EL (cell line): ENCODE measurements around the gene NEK6.
A peak's percentile ranks its signal among the peaks of the same experiment; 100 is the strongest.

ENCODE experiments used
- DNase-seq: peaks from one replicate; pipeline ENCODE4 v3.0.0-alpha.2; 2016

The NEK6 gene

DNA sequence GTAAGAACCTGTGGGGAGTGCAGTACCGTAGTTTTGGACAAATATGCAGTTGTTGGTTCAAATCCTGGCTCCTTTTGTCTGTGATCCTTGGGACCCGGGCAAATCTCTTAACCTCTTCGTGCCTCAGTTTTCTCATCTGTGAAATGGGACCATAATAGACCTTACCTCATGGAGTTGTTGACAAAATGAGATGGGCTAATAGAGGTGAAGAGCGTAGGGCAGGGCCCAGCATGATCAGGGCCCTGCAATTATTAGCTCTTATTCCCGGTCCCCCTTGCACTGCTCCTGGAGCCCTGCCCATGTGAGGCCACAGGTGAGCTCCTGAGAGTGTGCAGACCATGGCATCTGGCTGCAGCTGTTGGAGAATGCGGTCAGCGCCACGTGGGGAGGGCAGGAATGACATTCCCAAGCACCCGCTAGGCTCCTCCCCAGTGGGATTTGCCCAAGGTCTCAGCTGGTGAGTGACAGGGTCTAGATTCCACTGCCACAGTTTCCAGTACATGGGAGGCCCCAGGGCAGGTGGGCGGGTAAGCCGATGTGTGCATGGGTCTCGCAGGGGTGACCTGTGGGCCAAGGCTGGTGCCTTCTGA is 41.0 kb downstream of the NEK6 start:
- no peak for DNase-seq

DNA sequence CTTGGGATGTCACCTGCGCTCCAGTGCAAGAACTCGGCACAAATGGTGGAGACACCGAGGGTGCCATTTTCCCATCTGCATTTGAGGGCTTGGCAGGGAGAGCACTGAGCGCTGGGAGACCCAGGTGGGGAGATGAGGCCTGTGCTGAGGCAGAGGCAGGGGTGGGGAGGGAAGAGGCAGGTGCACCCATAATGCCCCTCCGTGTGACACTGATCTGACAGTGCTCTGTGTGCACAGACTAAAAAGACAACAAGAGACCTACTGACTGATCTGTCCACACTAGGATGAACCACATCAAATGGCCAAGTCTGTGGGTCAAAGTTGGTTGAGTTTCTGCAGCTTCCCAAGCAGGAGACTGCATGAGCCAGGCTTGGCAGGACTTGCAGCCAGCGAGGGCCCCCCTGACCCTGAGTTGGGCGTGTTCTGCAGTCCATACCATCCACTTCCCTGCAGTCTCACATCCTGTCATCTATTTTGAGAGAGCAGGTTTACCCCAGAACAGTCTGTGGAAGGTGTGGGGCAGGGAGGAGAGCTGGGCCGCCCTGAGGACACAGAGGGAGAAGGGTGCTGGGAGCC is 41.9 kb downstream of the NEK6 start:
- DNase-seq, result no peak

GRCh38 chr9:124300312-124300711 is 42.6 kb downstream of the NEK6 start:
- no peak for DNase-seq

DNA sequence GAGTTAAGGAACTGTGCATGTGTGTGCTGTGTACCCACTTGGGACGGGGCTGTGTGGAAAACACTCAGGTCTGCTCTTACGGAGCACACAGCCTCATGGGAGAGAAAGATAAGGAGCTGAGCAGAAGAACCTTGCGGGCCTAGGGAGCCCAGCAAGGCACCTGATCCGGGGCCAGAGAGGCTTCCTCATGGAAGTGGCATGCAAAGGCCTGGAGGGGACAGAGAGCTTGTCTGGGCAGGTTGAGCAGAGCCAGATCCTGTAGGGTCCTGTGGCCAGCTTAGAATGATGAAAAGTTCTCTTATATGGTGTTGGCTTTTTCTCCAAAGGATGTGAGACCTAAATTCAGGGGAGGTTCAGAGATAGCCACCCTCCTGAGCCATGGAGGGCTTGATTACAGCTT is 45.2 kb downstream of the NEK6 start:
- no peak for DNase-seq

- no peak for DNase-seq
These were observed 46.0 kb downstream of the NEK6 start for GRCh38 chr9:124303762-124304161.

GRCh38 chr9:124304285-124304684 is 46.5 kb downstream of the NEK6 start:
- no peak for DNase-seq

- peak; percentile 89 for DNase-seq
These were observed 48.5 kb downstream of the NEK6 start for GRCh38 chr9:124306098-124306735.

- no peak for DNase-seq
These were observed 49.8 kb downstream of the NEK6 start for GRCh38 chr9:124307379-124308030.

GRCh38 chr9:124308606-124309491 is 51.1 kb downstream of the NEK6 start:
- no peak for DNase-seq

- peak; percentile 99 for DNase-seq
These were observed 51.9 kb downstream of the NEK6 start for GRCh38 chr9:124309667-124310084.

DNA sequence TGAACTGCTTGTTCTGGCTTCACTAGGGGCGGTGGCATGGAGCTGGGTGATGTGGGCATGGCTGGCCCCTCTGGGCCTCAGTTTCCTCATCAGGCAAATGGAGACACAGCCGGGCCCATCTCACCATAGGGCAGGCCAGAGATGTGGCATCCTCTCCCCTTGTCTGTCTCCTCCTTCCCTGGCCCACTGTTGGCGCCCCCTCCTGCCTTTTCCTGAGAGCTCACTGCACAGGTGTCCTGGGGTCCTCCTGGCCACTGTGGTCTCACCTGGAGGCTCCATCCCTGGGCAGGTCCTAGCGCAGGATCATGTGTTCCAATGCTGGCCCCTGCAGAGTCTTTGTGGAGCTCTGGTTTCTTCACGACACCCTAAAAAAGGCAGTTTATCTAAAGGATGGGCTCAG is 53.5 kb downstream of the NEK6 start:
- no peak for DNase-seq

DNA sequence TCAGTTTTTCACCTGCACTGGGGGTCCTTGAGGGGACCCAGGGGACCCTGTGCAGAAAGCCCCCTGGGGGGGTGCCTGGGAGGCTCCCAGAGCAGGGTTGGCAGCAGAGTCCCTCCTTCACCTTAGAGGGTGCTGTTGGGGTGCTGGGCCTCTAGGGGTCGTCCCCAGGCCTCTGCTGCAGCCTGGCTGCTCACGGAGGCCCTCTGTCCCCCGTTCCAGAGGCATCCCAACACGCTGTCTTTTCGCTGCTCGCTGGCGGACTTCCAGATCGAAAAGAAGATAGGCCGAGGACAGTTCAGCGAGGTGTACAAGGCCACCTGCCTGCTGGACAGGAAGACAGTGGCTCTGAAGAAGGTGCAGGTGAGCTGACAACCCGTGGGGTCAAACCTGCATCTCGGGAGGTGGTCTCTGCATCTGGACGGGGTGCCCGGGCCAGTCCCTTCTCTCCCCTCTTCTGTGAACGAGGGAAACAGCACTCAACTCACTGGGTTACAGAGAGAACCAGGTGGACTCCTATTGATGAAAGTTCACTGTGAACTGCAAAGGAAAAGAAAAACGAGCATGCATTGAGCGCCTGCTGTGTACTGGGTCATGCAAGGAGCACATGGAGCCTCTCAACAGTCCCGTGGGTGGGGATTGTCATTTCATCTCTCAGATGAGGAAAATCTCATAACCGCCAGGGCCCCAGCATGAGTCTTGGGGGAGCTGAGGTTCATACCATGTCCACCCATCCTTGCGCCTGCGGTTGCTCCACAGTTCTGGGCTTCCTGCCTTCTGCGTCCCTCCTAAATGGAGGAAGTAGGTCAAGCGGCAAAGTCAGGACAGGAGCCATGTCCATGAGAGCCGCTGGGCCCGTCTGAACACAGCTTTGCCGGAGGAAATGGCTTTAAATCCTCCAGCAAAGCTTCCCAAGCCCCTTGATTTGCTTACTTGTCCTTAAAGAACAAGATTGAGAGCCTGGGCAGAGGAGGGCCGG is 54.8 kb downstream of the NEK6 start:
- no peak for DNase-seq

DNA sequence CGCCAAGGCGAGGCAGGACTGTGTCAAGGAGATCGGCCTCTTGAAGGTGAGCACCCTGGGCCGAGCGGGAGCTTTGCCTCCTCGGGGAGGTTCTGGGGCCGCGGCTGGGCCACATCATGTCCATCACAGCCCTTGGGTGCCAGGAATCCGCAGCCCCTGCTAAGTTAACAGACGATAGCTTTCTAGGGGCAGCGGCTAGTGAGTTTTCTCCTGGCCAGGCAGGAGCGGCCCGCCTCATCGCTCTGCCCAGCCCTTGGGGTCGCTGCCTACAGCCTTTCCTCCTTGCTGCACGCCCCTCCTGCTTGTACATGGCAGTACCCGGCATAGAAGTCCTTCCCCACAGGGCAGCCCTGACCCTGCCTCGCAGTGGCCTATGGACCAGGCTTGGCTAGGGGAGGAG is 56.2 kb downstream of the NEK6 start:
- DNase-seq, result no peak

- DNase-seq, result no peak
These were observed 58.1 kb downstream of the NEK6 start for GRCh38 chr9:124315882-124316281.

DNA sequence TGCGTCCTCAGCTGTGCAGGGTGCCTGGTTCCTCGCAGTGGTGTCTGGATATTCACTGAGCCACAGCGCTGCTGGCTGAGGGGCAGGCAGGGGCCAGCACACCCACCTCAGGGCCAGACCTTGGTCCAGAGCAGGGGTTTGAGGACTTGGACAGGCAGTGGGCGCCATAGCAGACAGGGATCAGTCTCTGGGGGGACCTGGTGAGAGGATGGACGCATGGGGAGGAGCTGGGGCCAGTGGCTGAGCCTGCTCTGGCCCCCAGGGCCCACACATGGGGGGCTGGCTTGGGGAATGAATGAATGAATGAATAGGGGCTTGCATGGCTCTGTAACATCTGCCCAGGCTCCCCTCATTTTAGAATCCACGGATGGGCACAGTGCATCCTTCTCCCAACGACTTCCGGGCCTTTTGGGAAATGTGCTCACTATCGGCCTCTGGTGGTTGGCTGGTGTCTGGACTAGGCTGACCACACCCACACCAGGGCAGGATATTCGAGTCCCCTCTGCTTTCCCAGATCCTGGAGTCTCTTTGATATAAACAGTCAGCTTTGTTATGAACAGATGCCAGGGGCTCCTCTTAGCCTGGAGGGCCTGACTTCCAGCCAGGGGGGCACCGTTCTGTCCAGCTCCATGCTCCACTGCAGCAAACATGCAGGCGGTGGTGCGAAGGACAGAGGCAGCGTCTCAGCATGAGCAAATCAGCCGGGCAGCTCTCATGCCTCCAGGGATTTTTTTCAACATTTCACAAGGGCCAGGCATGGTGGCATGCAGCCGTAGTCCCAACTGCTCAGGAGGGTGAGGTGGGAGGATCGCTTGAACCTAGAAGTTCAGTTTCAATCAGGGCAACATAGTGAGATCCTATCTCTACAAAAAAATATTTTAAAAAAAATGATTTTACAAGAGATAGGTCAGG is 62.6 kb downstream of the NEK6 start:
- DNase-seq, result peak; percentile 75

DNA sequence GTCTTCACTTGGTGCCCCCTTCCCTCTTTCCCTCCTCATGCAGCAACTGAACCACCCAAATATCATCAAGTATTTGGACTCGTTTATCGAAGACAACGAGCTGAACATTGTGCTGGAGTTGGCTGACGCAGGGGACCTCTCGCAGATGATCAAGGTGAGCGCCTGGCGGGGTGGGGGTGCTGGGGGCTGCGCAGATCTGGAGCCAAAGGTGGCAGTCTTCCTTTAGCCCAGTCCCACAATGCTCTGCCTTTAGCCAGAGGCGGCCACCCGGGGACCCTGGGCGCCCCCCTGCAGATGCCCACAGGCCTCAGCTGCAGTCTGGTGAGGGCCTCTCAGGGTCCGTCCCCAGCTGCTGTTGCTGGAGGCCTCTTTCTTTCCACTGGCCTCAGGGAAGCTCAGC is 63.7 kb downstream of the NEK6 start:
- DNase-seq, result no peak

GRCh38 chr9:124321935-124322334 is 64.2 kb downstream of the NEK6 start:
- no peak for DNase-seq

- no peak for DNase-seq
These were observed 65.1 kb downstream of the NEK6 start for GRCh38 chr9:124322618-124323432.

DNA sequence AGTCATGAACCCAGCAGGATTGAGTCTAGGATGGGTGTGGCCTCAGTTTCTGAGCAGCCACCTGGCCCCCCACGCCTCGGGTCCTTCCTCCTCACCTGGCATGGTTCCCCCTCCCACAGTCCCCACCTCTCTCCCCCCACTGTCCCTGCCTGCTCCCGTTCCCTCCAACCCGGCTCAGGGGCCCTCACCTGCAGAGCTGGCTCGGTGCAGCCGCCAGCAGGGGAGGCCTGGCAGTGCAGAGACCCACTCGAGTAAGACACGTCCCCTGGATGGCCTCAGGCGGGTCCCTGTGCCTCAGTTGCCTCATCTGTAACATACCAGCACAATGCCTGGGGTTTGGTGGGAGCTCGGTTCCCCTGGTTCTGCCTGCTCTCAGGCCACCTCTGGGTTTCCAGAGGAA is 66.2 kb downstream of the NEK6 start:
- DNase-seq, result no peak

GRCh38 chr9:124325816-124326215 is 68.1 kb downstream of the NEK6 start:
- DNase-seq, result no peak
